Melanocyte of skin (primary cell): Measurements from ENCODE around the gene PPP1R8. TPM values are rescaled to one million over a fixed set of nuclear protein-coding genes. Genes with fewer than 3 reads are reported as not detected.

Experiments
- small RNA-seq, 2 donors: library from RNA; depleted of rRNA; stranded (forward); fragments of <200 nt; gene quantifications; one replicate each; pipeline ENCODE3, GENCODE V24; 2012
- total RNA-seq, 2 donors: library from RNA; depleted of rRNA; stranded (reverse); fragments of >200 nt; gene quantifications; 2 replicates each; pipeline ENCODE4 v1.2.3, GENCODE V29; 2012

PPP1R8 gene
- 10 to 100 TPM; 31.7 to 56.3 TPM for total RNA-seq

DNA sequence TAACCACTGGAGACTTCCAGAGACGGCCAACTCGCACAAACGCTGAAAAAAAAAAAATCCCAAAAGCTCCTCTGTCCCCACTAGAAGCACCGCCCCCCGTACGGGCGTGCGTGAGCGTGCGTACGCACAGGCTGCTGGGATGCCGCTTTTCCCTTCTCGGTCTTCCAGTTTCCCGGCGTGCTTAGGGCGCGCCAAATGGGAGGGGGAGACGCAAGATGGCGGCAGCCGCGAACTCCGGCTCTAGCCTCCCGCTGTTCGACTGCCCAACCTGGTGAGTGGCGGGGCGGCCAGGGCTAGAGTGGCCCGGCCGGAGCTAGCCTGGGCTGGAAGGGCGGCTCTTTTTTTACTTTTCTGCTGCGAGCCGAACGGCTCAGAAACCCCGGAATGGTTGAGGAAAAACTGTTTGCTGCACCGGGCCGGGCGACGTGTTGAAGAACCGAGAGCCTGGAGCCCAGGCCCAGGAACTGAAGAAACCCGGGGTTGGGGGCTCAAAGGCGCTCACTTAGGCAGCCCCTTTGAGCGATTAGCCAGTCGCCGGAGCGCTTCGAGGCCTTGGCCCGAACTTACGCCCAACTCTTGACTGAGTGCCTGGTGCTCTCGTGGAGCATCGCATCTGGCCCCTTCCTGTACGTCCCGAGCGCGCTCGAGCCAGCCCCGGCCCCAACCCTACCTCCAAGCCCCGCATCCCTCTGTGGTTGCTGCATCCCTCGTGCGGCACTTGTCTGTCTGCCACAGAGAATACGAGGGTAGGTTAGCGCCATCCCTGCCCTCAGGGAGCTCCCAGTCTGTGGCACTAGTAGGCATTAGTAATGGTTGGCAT is at the start of gene PPP1R8:
Gene PPP1R8 (plus strand): TSS at position 162 of the 820 bp plus-strand sequence. CDS start 54 bp downstream, at position 216.

DNA sequence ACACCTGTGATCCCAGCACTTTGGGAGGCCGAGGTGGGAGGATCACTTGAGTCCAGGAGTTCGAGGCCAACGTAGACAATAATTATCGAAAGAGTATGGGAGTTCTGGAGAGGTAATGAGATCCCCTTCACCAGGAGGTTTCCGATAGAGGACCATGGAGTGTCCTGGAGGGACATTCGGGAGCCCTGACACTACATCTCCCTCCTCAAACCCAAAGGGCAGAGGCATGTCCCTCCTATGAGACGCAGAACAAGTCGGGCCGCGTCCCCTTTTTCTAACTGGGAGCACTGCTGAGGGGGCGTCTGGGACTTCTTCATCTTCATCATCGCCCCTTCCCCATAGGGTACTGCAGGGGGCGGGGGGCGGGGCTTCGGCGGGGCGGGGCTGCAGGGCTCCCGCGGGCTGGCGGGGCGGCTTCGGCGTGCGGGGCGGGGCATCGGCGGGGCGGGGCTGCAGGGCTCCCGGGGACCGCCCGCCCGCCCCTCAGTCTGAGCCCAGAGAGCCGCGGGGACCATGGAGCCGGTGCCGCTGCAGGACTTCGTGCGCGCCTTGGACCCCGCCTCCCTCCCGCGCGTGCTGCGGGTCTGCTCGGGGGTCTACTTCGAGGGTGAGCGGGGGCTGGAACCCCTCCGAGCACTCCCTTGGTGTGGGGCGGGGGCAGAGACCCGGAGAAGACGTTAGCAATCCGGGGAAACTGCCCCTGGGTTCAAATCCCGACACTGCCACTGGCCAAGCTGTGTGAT is 41.6 kb downstream of the PPP1R8 start, which contains the start of gene THEMIS2:
Gene THEMIS2 (plus strand): TSS at position 486 of the 743 bp plus-strand sequence. CDS start 28 bp downstream, at position 514.

Small RNA genes lying within 50 kb of the gene (small RNA-seq; reads per million reads assigned to genes)
- gene RNU6-1245P (0 to 0.09 reads per million in 2 donors), gene SCARNA1 (4,864 to 11,669 reads per million in 2 donors)

Other genes starting within 250 kb of the PPP1R8 start
- gene AHDC1, start 226.6 kb upstream of the PPP1R8 start, total RNA-seq, result 10 to 100 TPM in 1 of 2 donors, 1 to 10 TPM in 1; 8.3 to 10.3 TPM
- under 1 TPM in 1 of 2 donors, not detected in 1; 0.33 TPM for gene FGR, start 195.6 kb upstream of the PPP1R8 start, total RNA-seq
- gene IFI6, start 158.6 kb upstream of the PPP1R8 start, total RNA-seq, result 1,000 to 10,000 TPM; 1,453 to 4,818 TPM
- 10 to 100 TPM; 28.6 to 43.7 TPM for gene FAM76A, start 104.8 kb upstream of the PPP1R8 start, total RNA-seq
- gene STX12, start 57.6 kb upstream of the PPP1R8 start, total RNA-seq, result 10 to 100 TPM; 50.6 to 57.5 TPM
- gene THEMIS2, start 41.8 kb downstream of the PPP1R8 start, total RNA-seq, result 100 to 1,000 TPM; 129 to 211 TPM
- gene RPA2, start 83.8 kb downstream of the PPP1R8 start, total RNA-seq, result 10 to 100 TPM; 30.3 to 48.0 TPM
- not detected for gene SMPDL3B, start 104.2 kb downstream of the PPP1R8 start, total RNA-seq
- 1 to 10 TPM; 4.8 to 9.7 TPM for gene XKR8, start 129.2 kb downstream of the PPP1R8 start, total RNA-seq